ENCODE results near the gene ACAD9. TPM values are rescaled to one million over a fixed set of nuclear protein-coding genes. Genes with fewer than 3 reads are reported as not detected.

Gene ACAD9
- total RNA-seq, 4 donors from 2014 or later: 13.1 to 51.4 (median 44.5) TPM

GRCh38 chr3:128881576-128881975 lies 2.2 kb downstream of the ACAD9 start:
- DNase-seq: no peak
- intact Hi-C loops (cut with DNase I; ENCODE audit: low total_unique reads): no loop called here
- Histone ChIP-seq H3K27me3 (no peaks in the 10 kb centered on the region), H3K36me3 (no peaks in the 10 kb centered on the region), H3K4me1 (peaks cover 5 to 8% of the 10 kb centered on the region in 2 donors), H3K9me3 (no peaks in the 10 kb centered on the region), H3K27ac (no peak overlapping the region), H3K4me3 (no peak overlapping the region)
- TF ChIP-seq, protein P1, sequence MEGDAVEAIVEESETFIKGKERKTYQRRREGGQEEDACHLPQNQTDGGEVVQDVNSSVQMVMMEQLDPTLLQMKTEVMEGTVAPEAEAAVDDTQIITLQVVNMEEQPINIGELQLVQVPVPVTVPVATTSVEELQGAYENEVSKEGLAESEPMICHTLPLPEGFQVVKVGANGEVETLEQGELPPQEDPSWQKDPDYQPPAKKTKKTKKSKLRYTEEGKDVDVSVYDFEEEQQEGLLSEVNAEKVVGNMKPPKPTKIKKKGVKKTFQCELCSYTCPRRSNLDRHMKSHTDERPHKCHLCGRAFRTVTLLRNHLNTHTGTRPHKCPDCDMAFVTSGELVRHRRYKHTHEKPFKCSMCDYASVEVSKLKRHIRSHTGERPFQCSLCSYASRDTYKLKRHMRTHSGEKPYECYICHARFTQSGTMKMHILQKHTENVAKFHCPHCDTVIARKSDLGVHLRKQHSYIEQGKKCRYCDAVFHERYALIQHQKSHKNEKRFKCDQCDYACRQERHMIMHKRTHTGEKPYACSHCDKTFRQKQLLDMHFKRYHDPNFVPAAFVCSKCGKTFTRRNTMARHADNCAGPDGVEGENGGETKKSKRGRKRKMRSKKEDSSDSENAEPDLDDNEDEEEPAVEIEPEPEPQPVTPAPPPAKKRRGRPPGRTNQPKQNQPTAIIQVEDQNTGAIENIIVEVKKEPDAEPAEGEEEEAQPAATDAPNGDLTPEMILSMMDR (IDR thresholded peaks at IDR 0.05): no peak
- TF ChIP-seq POLR2A (IDR thresholded peaks at IDR 0.05): no peak

GRCh38 chr3:128882719-128883118 lies 3.3 kb downstream of the ACAD9 start:
- intact Hi-C loops (cut with DNase I; ENCODE audit: low total_unique reads): no loop called here
- no peak for TF ChIP-seq POLR2A (IDR thresholded peaks at IDR 0.05)
- H3K36me3 ChIP-seq: no peaks in the 10 kb centered on the region
- H3K4me1 ChIP-seq: peaks cover 5 to 8% of the 10 kb centered on the region in 2 donors
- H3K27ac ChIP-seq: no peak overlapping the region
- no peaks in the 10 kb centered on the region for H3K9me3 ChIP-seq
- H3K4me3 ChIP-seq: no peak overlapping the region
- no peaks in the 10 kb centered on the region for H3K27me3 ChIP-seq
- DNase-seq: no peak

DNA sequence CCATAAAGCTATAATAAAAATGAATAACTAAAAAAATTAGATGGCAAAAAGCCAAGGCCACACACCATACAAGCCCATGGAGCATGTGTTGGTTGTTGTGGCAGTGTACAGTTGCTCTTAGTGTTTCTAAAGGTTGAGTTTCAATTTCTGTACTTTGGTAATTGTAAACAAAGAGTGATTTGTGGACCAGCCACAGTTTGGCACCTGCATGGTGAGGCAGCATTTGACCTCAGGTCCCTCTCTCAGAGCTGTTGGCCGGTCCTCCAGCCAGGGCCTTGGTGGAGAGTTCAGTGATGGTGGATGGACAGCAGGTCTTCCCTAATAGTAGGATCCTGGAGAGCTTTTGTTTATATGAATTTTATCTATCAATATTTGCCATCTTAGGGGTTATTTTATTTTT lies 5.6 kb downstream of the ACAD9 start:
- intact Hi-C loops (cut with DNase I; ENCODE audit: low total_unique reads): no loop called here
- Histone ChIP-seq H3K4me3 (no peak overlapping the region), H3K4me1 (peaks cover 0 to 7% of the 10 kb centered on the region in 2 donors), H3K27me3 (no peaks in the 10 kb centered on the region), H3K9me3 (no peaks in the 10 kb centered on the region), H3K27ac (no peak overlapping the region), H3K36me3 (no peaks in the 10 kb centered on the region)
- no peak for DNase-seq
- TF ChIP-seq, protein P1 (IDR thresholded peaks at IDR 0.05): no peak
- no peak for TF ChIP-seq POLR2A (IDR thresholded peaks at IDR 0.05)

GRCh38 chr3:128889139-128889894 lies 9.9 kb downstream of the ACAD9 start:
- Histone ChIP-seq H3K27ac (no peak overlapping the region), H3K9me3 (no peaks in the 10 kb centered on the region), H3K4me1 (no peaks in the 10 kb centered on the region), H3K4me3 (no peak overlapping the region), H3K36me3 (no peaks in the 10 kb centered on the region), H3K27me3 (no peaks in the 10 kb centered on the region)
- TF ChIP-seq POLR2A (IDR thresholded peaks at IDR 0.05): no peak
- TF ChIP-seq, protein P1 (IDR thresholded peaks at IDR 0.05): no peak
- intact Hi-C loops (cut with DNase I; ENCODE audit: low total_unique reads): no loop called here
- no peak for DNase-seq

GRCh38 chr3:128895843-128896697 lies 16.6 kb downstream of the ACAD9 start:
- Histone ChIP-seq H3K27ac (no peak overlapping the region), H3K36me3 (no peaks in the 10 kb centered on the region), H3K4me1 (no peaks in the 10 kb centered on the region), H3K27me3 (no peaks in the 10 kb centered on the region), H3K4me3 (no peak overlapping the region), H3K9me3 (no peaks in the 10 kb centered on the region)
- TF ChIP-seq POLR2A (IDR thresholded peaks at IDR 0.05): no peak
- TF ChIP-seq, protein P1 (IDR thresholded peaks at IDR 0.05): no peak
- intact Hi-C loops (cut with DNase I; ENCODE audit: low total_unique reads): no loop called here
- DNase-seq: no peak
